Cardiac septum (tissue), 1 donor: ENCODE results near the gene DNA2. TPM values are rescaled to one million over a fixed set of nuclear protein-coding genes. Genes with fewer than 3 reads are reported as not detected.
"Not testable (repeated sequence)": the region's sequence is repeated elsewhere in the genome, so short reads cannot be mapped to it uniquely, and the experiment has no call there.

Experiments used
- DNase-seq: peaks from one replicate; pipeline ENCODE4 v3.0.0-alpha.2; 2020; ENCODE audit warnings: low spot score
- intact Hi-C: fragments of 100-400 bp; cut with DNase I; formaldehyde crosslinking; loops from one replicate; pipeline ENCODE4 v1.14.0; 2022
- long read RNA-seq: library from polyadenylated mRNA; unstranded; transcript quantifications from one replicate; pipeline ENCODE4 v2.0.0, GENCODE V29; 2021
- total RNA-seq: library from RNA; stranded (reverse); fragmentation: NEBNext Ultra II Directional; extraction: Animal tissue kit (Norgen Biotek cat#: 25700); gene quantifications from one replicate; pipeline ENCODE4 v1.2.1, GENCODE V29; 2021
- donor health status: DM: no; HTN: no; CAD: no.

The DNA2 gene, protein sequence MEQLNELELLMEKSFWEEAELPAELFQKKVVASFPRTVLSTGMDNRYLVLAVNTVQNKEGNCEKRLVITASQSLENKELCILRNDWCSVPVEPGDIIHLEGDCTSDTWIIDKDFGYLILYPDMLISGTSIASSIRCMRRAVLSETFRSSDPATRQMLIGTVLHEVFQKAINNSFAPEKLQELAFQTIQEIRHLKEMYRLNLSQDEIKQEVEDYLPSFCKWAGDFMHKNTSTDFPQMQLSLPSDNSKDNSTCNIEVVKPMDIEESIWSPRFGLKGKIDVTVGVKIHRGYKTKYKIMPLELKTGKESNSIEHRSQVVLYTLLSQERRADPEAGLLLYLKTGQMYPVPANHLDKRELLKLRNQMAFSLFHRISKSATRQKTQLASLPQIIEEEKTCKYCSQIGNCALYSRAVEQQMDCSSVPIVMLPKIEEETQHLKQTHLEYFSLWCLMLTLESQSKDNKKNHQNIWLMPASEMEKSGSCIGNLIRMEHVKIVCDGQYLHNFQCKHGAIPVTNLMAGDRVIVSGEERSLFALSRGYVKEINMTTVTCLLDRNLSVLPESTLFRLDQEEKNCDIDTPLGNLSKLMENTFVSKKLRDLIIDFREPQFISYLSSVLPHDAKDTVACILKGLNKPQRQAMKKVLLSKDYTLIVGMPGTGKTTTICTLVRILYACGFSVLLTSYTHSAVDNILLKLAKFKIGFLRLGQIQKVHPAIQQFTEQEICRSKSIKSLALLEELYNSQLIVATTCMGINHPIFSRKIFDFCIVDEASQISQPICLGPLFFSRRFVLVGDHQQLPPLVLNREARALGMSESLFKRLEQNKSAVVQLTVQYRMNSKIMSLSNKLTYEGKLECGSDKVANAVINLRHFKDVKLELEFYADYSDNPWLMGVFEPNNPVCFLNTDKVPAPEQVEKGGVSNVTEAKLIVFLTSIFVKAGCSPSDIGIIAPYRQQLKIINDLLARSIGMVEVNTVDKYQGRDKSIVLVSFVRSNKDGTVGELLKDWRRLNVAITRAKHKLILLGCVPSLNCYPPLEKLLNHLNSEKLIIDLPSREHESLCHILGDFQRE
- total RNA-seq, result 3.5 TPM
- long read RNA-seq, result 0 reads

DNA sequence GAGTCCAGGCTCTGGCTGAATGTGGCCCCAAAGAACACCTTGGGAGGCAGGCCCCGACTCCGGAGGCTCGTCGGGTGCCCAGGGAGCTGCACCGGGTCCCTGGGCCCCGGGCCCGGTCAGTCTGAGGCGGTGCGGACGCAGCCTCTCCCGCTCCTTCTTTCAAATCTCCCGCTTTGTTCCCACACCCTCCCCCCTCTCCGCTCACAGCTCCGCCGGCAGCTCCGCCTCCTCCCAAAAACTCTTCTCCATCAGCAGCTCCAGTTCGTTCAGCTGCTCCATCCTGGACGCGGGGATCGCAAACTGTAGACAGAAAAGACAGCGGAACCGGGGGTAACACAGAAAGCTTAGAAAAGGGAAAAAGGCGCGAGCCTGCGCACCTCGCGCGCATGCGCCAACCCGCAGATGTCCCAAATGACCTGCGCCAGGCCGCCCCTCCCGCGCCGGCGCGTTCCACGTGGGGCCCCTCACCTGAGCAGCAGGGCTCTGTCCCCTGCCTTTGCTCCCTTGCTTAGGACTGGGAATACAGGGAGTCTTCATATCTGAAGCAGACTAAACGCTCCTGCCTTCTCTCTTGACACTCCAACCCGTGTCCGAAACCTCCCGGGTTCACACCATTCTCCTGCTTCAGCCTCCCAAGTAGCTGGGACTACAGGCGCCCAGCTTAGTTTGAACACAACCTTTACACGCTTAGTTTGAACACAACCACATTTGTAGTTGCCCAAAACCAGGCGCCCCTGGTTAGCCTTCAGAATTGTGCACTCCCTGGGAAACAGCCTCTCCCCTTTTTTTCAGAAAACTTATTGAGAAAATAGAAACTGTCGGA lies at the start of gene DNA2:
Gene DNA2, minus strand, starts transcription at position 388 of the 823 bp plus-strand sequence. Its CDS starts 109 bp downstream, at position 279.
- intact Hi-C loops, result no loop called here
- peak; percentile 80 for DNase-seq

DNA sequence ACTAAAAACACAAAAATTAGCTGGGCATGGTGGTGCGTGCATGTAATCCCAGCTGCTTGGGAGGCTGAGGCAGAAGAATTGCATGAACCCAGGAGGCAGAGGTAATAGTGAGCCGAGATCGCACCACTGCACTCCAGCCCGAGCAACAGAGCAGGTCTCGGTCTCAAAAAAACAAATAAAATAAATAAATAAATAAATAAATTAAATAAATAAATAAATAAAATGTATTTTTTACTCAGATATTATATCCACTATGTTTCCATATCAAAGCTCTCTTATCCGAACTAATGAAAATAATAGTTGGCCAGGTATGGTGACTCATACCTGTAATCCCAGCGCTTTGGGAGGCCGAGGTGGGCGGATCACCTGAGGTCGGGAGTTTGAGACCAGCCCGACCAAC lies 46.8 kb upstream of the DNA2 start:
- DNase-seq, intact Hi-C loops: not testable (repeated sequence)

DNA sequence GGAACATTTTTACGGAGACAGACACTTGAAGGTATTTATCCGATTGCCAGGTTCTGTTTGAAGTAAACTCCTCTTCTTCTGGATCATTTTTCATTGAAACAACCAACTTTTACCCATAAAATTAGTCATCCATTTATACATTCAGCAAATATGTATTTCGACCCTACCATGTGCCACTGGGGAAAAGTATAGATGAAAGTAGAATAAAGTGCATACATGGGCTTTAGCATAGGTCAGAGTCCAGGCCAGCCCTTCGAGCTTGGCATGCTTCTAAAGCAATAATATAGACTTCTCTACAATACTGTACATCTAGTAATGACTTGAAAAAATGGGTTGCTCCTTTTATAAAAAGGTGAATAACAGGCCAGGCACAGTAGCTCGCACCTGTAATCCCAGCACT lies 45.4 kb upstream of the DNA2 start:
- DNase-seq, result no peak
- intact Hi-C loops, result no loop called here

DNA sequence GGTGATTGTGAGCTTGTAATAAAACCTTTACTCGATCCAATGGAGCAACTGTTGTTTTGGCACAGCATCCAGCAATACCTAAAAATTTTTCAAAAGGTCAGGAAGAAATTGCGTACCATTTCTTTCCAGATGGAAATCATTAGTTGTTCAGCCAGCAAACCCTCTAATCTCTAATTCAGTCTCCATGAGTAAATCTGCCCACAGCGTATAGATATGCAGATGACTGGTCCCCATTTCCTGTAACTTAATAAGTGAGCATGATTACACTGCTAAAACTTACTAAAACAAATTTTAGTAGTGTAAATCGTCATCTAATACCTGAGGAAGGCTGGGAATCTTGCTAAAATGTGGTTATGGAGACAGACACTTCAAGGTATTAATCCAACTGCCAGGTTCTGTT lies 45.0 kb upstream of the DNA2 start:
- intact Hi-C loops, result no loop called here
- no peak for DNase-seq

DNA sequence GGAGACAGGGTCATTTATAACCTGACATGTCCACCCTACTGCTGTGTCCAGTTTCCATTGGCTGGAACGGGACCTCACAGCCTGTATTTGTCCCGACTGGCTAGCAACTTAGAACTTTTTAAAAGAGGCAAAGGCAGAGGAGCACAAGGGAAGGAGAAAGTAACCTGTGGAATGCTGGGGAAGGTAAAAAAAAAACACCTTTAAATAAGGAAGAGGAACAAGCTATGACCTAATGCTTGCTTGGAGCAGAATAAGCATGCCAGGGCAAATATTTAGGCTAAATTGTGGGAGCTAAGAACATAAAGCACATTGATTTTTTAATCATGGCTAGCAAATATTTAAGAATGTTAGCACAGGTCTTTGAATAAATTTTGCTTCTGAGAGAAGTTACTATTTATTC lies 44.4 kb upstream of the DNA2 start:
- intact Hi-C loops, DNase-seq: not testable (repeated sequence)

DNA sequence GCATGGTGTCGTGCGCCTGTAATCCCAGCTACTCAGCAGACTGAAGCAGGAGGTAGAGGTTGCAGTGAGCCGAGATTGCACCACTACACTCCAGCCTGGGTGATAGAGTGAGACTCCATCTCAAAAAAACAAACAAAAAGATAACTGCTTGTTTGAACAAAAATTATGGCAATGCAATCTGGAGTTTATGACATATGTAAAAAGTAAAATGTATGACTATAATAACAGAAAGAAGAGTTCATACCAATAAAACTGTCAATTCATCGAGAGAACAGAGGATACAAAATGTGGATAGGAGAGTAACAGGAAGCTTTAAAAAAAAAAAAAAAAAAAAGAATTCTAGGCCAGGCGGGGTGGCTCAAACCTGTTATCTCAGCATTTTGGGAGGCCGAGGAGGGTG lies 36.3 kb upstream of the DNA2 start:
- no peak for DNase-seq
- intact Hi-C loops, result no loop called here

DNA sequence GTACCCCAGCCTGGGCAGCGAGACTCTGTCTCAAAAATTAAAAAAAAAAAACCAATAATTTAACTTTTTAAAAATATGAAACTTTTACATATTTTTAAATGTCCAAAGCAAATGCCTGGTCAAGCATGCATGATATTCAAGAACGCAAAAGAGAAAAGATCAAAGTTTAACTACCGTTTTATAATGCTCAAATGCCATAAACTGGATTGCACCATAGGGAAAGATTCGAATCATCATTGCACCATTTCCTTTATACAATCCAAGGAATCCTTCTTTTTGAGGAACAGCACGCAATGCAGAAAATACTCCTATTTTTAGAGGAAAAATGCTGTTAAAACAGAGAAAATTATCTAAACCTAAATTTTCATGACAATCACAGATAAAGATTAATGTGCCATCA lies 34.6 kb upstream of the DNA2 start:
- intact Hi-C loops, result no loop called here
- no peak for DNase-seq

DNA sequence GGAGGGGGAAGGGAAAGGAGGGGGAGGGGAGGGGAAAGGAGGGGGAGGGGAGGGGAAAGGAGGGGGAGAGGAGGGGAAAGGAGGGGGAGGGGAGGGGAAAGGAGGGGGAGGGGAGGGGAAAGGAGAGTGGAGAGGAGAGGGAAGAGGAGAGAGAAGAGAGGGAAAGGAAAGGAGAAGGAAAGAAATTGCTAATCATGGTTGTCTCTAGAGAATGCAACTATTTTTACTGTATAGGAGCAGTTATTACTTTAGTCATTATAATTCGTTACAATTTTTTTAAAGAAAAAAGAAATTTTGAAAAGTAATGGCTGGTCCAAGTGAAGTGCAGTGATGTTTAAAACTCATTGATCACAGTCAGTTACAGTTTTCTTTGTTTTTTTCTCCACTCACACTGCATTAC lies 31.1 kb upstream of the DNA2 start:
- intact Hi-C loops, result no loop called here
- DNase-seq, result no peak

DNA sequence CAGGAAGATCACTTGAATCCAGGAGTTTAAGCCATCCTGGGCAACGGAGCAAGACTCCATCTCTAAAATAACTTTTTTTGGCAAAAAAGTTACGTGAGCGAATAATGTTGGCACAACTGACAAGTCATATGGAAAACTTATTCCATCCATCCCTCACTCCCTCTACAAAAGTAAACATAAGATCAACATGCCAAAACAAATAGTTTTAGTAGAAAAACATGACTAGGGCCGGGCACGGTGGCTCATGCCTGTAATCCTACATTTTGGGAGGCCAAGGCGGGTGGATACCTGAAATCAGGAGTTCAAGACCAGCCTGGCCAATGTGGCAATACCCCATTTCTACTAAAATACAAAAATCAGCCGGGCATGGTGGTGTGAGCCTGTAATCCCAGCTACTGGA lies 29.9 kb upstream of the DNA2 start:
- intact Hi-C loops, result no loop called here
- DNase-seq, result no peak

DNA sequence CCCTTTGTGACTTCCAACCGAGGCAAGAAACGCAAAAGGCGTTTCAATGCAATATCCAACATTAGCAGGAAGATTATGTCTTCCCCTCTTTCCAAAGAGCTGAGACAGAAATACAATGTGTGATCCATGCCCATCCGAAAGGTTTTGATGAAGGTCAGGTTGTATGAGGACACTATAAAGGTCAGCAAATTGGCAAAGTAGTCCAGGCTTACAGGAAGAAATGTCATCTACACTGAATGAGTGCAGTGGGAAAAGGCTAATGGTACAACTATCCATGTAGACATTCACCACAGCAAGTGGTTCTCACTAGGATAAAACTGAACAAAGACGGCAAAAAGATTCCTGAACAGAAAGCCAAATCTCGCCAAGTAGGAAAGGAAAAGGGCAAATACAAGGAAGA lies 27.8 kb upstream of the DNA2 start:
- DNase-seq, result no peak
- intact Hi-C loops, result no loop called here

DNA sequence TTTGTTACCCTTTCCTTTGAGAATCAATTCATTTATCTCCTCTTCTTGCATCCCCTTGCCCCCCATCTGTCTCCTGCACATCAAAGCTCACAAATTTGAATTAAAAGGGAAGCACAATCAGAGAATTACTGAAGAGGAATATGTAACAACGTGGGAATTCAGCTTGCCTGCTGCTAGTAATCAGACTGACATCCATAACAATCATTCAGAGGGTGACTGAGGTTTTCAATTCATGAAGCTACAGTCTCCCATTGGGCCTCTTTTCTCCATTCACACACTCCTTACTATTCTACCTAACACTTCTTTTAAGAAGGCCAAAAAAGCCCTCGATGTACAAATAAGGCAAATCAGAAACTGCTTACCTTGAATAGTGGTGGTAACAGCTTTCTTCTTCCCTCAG lies 24.3 kb upstream of the DNA2 start:
- intact Hi-C loops, result no loop called here
- DNase-seq, result no peak

DNA sequence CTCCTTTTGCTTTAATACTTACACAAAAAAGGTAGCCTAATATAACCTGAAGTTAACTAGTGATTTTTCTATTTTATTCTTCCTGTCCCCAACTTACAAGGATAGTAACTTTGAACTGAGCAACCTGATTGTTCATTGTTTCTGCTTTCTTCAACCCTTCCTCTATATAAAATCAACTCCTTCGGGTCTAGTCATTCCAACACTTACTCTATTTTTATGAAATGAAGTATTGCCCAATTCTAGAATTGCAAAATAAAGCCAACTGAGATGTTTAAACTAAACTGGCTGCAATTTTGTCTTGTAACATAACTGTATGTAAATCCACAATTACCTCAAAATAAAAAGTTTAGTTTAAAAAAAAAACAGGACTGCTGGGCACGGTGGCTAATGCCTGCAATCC lies 20.3 kb upstream of the DNA2 start:
- intact Hi-C loops, result no loop called here
- no peak for DNase-seq

DNA sequence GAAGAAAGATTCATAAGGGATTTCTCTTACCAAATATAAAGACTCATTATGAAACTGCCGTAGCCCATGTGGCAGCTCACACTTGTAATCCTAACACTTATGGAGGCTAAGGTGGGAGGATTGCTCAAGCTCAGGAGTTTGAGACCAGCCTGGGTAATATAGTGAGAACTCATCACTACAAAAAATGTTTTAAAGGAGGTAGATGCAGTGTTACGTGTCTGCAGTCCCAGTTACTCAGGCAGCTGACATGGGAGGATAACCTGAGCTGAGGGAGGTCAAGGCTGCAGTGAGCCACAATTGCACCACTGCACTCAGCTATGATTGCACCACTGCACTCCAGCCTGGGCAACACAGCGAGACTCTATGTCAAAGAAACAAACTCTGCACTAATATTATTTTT lies 18.1 kb upstream of the DNA2 start:
- DNase-seq, result no peak
- intact Hi-C loops, result no loop called here

DNA sequence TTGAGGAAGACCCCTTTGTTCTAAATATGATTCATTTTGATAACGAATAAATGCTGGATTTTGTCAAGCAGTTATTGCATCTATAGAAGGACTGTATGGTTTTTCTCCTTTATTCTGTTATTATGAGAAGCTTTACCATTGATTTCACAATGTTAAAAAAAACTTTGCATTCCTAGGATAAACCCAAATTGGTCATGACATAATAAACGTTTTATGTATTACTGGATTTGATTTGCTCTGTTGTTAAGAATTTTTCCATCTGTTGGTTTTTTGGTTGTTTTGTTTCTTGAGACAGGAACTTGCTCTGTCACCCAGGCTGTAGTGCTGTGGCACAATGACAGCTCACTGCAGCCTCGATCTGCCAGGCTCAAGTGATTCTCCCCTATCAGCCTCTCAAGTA lies 2.2 kb upstream of the DNA2 start:
- intact Hi-C loops, result no loop called here

DNA sequence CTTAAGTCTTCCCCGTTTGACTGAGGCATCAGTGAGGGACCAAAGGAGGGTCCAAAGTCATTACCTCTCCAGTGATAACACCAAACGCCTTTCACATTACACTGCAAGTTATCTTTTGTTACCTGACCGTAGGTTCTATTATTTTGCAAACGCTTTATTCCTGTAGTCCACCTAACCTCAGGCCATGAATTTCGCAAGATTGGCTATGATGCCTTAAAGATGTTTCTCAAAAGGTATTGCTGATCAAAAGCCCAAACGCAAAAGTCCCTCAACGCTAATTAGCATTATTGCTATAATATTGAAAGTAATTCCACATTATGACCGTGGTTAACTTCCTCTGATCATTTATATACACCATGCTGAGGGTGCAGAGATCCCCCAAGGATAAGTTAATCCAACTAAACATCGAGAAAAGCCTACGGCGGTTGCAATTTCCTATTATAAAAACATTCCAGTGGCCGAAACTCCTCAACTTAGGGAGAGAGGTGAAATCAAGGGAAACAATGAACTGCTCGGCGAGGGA lies 649 bp downstream of the DNA2 start:
- DNase-seq, result no peak
- intact Hi-C loops, result no loop called here

More for the DNA sequence above, 2.2 kb upstream of the DNA2 start:
- DNase-seq, result no peak

DNA sequence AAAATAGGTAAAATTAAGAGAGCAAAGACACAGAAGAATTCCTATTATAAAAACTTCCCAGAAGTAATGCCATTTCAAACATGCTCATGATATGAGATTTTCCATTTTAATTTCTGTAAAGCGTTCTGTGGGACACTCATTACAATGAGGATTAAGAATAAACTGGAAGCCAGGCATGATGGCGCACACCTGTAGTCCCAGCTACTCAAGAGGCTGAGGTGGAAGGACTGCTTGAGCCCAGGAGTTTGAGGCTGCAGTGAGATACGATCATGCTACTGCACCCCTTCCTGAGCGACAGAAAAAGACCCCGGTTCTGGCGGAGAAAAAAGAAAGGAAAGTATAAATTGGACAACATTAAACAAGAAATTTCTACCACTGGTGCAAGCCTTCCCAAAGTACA lies 1.5 kb downstream of the DNA2 start:
- DNase-seq, result no peak
- intact Hi-C loops, result no loop called here

DNA sequence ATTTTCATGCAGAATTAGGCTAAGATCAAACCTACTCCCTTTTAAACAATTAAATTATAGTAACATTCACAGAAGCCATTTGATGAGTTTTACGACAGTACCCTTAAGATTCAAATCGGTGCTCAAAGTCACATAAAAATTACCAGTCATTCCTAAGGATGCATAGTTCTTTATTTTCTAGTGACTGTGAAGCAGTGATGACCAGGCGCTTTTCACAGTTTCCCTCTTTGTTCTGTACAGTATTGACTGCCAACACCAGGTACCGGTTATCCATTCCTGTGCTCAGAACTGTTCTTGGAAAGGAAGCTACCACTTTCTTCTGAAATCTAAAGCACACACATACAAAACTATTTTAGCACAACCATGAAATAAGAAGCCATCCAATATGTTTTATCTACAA lies 1.9 kb downstream of the DNA2 start:
- intact Hi-C loops, result loop anchor here (10.0 kb wide), 1 partner anchor 65 kb away; the partner anchor contains the start of gene RUFY2
- no peak for DNase-seq

DNA sequence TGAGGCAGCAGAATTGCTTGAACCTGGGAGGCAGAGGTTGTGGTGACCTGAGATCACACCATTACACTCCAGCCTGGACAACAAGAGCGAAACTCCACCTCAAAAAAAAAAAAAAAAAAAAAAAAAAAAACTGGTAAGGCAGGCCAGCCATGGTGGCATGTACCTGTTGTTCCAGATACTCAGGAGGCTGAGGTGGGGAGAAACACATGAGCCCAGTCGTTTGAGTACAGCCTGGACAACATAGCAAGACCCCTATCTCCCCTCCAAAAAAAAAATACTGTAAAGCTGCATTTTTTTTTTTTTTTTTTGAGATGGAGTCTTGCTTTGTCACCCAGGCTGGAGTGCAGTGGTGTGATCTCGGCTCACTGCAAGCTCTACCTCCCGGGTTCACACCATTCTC lies 7.0 kb downstream of the DNA2 start:
- not testable (repeated sequence) for DNase-seq
- intact Hi-C loops, result loop anchor here (10.0 kb wide), 1 partner anchor 60 kb away; the partner anchor contains the start of gene RUFY2
